ENCODE results near the gene ZBTB39. TPM values are rescaled to one million over a fixed set of nuclear protein-coding genes. Genes with fewer than 3 reads are reported as not detected.
"Not testable (repeated sequence)": the region's sequence is repeated elsewhere in the genome, so short reads cannot be mapped to it uniquely, and the experiment has no call there.

ZBTB39 gene
- total RNA-seq, 1 experiment from 2014 or later, result 31.2 TPM

DNA sequence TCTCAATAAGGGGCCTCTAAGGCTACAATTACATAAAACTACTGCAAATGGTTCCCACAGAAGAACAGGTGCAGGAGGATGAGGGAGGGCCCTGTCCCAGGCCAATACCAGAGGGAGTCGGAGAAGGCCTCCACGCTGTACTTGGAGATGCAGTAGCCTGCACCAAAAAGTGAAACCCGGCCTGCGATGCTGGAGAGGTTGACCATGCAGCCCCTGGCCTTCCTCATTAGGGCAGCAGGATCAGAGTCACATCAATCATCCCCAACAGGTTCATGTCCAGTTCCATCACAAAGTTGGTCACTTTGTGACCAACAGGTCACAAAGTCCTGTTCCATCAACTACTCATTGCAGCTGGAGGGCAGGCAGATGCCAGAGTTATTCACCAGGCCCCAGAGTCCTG, 23.0 kb downstream of the ZBTB39 start:
- Histone ChIP-seq H3K4me1 (ENCODE audit: insufficient read depth, low read length) (peaks cover under 1% of the 10 kb centered on the region; the same call in 1 of the 2 replicates), H3K27ac (ENCODE audit: insufficient read length, low read depth, low read length) (no peak overlapping the region), H3K9me3 (ENCODE audit: control insufficient read depth, low read depth, low read length) (no peaks in the 10 kb centered on the region), H3K23ac (ENCODE audit: insufficient read length, low read depth, low read length) (no peak overlapping the region), H4K5ac (ENCODE audit: insufficient read length, low read depth, low read length) (no peak overlapping the region), H4K91ac (ENCODE audit: insufficient read length, low read depth, low read length) (no peak overlapping the region), H3K4me2 (ENCODE audit: insufficient read depth, insufficient read length, low read length) (no peak overlapping the region), H2AK5ac (ENCODE audit: insufficient read length, low read length) (no peak overlapping the region), H2BK5ac (ENCODE audit: insufficient read length, low read length) (no peak overlapping the region), H3K79me1 (ENCODE audit: insufficient read depth, low read depth, low read length, poor library complexity, severe bottlenecking) (no peaks in the 10 kb centered on the region), H3K9ac (ENCODE audit: extremely low read depth, insufficient read length, low read length) (no peak overlapping the region), H2BK120ac (ENCODE audit: low read depth, low read length, poor library complexity, severe bottlenecking) (no peak overlapping the region), H3T11ph (ENCODE audit: low read length) (no peak overlapping the region), H2BK15ac (ENCODE audit: low read depth, low read length) (no peak overlapping the region), H3K14ac (ENCODE audit: insufficient read depth, low read length) (no peak overlapping the region), H4K20me1 (ENCODE audit: control insufficient read depth, insufficient read depth, insufficient read length) (no peaks in the 10 kb centered on the region), H3K18ac (ENCODE audit: insufficient read length, low read depth, low read length) (no peak overlapping the region), H4K8ac (replicated peaks; ENCODE audit: insufficient read length, low read depth, low read length) (no peak overlapping the region), H2BK20ac (ENCODE audit: low read depth, low read length, poor library complexity, severe bottlenecking) (no peak overlapping the region), H3K4ac (ENCODE audit: low read depth, low read length) (no peak overlapping the region), H3K27me3 (ENCODE audit: insufficient read depth, low read length) (no peaks in the 10 kb centered on the region), H2BK12ac (ENCODE audit: insufficient read length, low read depth, low read length) (no peak overlapping the region), H3K79me2 (ENCODE audit: insufficient read depth, low read length) (no peaks in the 10 kb centered on the region), H3K56ac (ENCODE audit: insufficient read length, low read depth, low read length) (no peak overlapping the region), H2AFZ (ENCODE audit: low read length) (no peak overlapping the region), H3K23me2 (ENCODE audit: insufficient read length, low read depth, low read length, poor library complexity, severe bottlenecking) (no peaks in the 10 kb centered on the region)
- DNase-seq, result no peak
- WGBS (ENCODE audit: extremely low coverage, insufficient read length, low lambda C conversion rate), result no CpG with 5 or more reads among the region's 4 CpGs
- Mint-ChIP-seq H3K4me1 (peaks cover 10 to 11% of the 10 kb centered on the region in 2 experiments), H3K27me3 (ENCODE audit: low read depth) (peaks cover 1% of the 10 kb centered on the region; the same call in 1 of the 2 replicates), H3K27ac (peak overlapping the region in 1 of 3 experiments; percentile 84; a peak in 1 of 7 replicates), H3K36me3 (ENCODE audit: insufficient read depth in 1 of 3, low read depth in 3 of 3) (peaks cover 0 to 4% (median 0%) of the 10 kb centered on the region in 3 experiments; a peak in 2 of 7 replicates), H3K4me3 (no peak overlapping the region), H3K9me3 (no peaks in the 10 kb centered on the region; a peak in 1 of 5 replicates)
- TF ChIP-seq, protein P1, sequence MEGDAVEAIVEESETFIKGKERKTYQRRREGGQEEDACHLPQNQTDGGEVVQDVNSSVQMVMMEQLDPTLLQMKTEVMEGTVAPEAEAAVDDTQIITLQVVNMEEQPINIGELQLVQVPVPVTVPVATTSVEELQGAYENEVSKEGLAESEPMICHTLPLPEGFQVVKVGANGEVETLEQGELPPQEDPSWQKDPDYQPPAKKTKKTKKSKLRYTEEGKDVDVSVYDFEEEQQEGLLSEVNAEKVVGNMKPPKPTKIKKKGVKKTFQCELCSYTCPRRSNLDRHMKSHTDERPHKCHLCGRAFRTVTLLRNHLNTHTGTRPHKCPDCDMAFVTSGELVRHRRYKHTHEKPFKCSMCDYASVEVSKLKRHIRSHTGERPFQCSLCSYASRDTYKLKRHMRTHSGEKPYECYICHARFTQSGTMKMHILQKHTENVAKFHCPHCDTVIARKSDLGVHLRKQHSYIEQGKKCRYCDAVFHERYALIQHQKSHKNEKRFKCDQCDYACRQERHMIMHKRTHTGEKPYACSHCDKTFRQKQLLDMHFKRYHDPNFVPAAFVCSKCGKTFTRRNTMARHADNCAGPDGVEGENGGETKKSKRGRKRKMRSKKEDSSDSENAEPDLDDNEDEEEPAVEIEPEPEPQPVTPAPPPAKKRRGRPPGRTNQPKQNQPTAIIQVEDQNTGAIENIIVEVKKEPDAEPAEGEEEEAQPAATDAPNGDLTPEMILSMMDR (conservative IDR thresholded peaks at IDR 0.05), result no peak

GRCh38 chr12:56982578-56983236, 23.6 kb downstream of the ZBTB39 start:
- not testable (repeated sequence) for H3K9me3 Mint-ChIP-seq; H3K4me3 Mint-ChIP-seq; H3K27me3 Mint-ChIP-seq (ENCODE audit: low read depth); H4K8ac ChIP-seq (replicated peaks; ENCODE audit: insufficient read length, low read depth, low read length); H4K20me1 ChIP-seq (ENCODE audit: control insufficient read depth, insufficient read depth, insufficient read length); H3K4me1 Mint-ChIP-seq; H3K79me1 ChIP-seq (ENCODE audit: insufficient read depth, low read depth, low read length, poor library complexity, severe bottlenecking); H3K4ac ChIP-seq (ENCODE audit: low read depth, low read length); H3K56ac ChIP-seq (ENCODE audit: insufficient read length, low read depth, low read length); DNase-seq; H4K5ac ChIP-seq (ENCODE audit: insufficient read length, low read depth, low read length); H2BK20ac ChIP-seq (ENCODE audit: low read depth, low read length, poor library complexity, severe bottlenecking); H3K14ac ChIP-seq (ENCODE audit: insufficient read depth, low read length); H3K79me2 ChIP-seq (ENCODE audit: insufficient read depth, low read length); H3K9me3 ChIP-seq (ENCODE audit: control insufficient read depth, low read depth, low read length); H3K4me1 ChIP-seq (ENCODE audit: insufficient read depth, low read length); H2BK15ac ChIP-seq (ENCODE audit: low read depth, low read length); H3K23me2 ChIP-seq (ENCODE audit: insufficient read length, low read depth, low read length, poor library complexity, severe bottlenecking); H3K27me3 ChIP-seq (ENCODE audit: insufficient read depth, low read length); H2BK120ac ChIP-seq (ENCODE audit: low read depth, low read length, poor library complexity, severe bottlenecking); H3K4me2 ChIP-seq (ENCODE audit: insufficient read depth, insufficient read length, low read length); H4K91ac ChIP-seq (ENCODE audit: insufficient read length, low read depth, low read length); H3K9ac ChIP-seq (ENCODE audit: extremely low read depth, insufficient read length, low read length); H3K27ac Mint-ChIP-seq; H3K27ac ChIP-seq (ENCODE audit: insufficient read length, low read depth, low read length); H2AFZ ChIP-seq (ENCODE audit: low read length); H2BK5ac ChIP-seq (ENCODE audit: insufficient read length, low read length); H3K23ac ChIP-seq (ENCODE audit: insufficient read length, low read depth, low read length); H2AK5ac ChIP-seq (ENCODE audit: insufficient read length, low read length); H2BK12ac ChIP-seq (ENCODE audit: insufficient read length, low read depth, low read length); H3K18ac ChIP-seq (ENCODE audit: insufficient read length, low read depth, low read length); H3T11ph ChIP-seq (ENCODE audit: low read length); H3K36me3 Mint-ChIP-seq (ENCODE audit: insufficient read depth in 1 of 3, low read depth in 3 of 3)
- WGBS (ENCODE audit: extremely low coverage, insufficient read length, low lambda C conversion rate), result no CpG with 5 or more reads among the region's 3 CpGs
